Jurkat, Clone E6-1 (cell line): ENCODE results near the gene C7orf25. TPM values are rescaled to one million over a fixed set of nuclear protein-coding genes. Genes with fewer than 3 reads are reported as not detected.

Experiments
- DNase-seq: peaks from one replicate; pipeline ENCODE4 v3.0.0-alpha.2; 2011; ENCODE audit warnings: low read depth, low spot score
- H3K4me3 ChIP-seq: 2 replicates; pipeline ENCODE4 v1.5.1; 2011; ENCODE audit warnings: mild to moderate bottlenecking, low read length, control low read depth, moderate library complexity
- polyA plus RNA-seq: library from polyadenylated mRNA; unstranded; fragments of >200 nt; gene quantifications from one replicate; pipeline ENCODE4 v1.2.1, GENCODE V29; 2012; ENCODE audit warnings: missing spikeins; ENCODE audit not compliant: insufficient read length, insufficient read depth

Gene C7orf25
- 3.3 TPM for polyA plus RNA-seq

DNA sequence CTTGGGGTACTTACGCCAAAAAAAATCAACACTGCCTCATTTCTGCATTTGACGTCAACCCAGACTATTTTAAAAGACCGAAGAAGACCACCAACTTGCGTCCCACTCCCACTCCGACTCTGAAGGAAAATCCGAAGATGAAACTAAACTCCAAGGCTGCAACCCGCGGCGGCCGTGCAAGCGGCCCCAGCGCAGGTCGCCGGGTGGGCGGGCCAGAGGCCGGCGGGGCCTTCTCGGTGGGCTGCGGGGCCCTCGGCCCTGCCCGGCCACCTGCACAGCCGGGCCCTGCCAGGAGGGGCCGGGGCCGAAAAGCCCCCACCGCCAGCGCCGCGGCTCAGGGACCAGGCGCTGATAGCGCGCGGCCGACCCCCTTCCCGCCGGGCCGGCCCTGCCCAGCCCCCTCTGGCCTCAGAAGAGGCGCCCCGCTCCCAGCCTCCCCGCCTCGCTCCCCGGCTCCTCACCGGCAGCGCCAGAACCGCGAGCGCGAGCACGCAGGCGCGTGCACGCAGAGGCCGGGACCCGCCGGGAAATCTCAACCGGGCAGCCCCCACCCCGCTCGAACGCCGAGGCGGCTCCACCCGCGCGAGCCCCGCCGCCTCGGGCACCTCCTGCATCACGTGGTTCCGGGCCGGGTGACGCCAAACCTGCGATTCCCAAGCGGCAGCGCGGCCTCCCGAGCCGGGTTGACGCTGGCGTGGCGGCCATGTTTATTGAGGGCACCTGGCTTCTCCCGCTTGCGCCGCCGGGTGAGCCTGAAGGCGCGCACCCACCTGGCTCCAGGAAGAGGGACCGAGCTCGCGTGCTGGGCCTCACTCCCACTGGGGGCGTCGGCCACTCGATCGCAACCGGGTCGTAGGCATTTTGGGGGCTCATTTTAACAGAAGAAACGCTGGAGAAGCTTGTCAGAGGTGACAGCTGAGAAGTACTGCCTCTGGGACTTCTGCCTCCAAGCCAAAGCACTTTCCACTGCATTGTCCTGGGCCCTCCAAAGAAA lies at the start of gene C7orf25:
Gene C7orf25 (minus strand): TSS at position 617 of the 994 bp plus-strand sequence. CDS start 1,170 bp downstream, outside the sequence.
- peak within 1 kb of the TSS; percentile 70 for H3K4me3 ChIP-seq
- DNase-seq: peak; percentile 92

DNA sequence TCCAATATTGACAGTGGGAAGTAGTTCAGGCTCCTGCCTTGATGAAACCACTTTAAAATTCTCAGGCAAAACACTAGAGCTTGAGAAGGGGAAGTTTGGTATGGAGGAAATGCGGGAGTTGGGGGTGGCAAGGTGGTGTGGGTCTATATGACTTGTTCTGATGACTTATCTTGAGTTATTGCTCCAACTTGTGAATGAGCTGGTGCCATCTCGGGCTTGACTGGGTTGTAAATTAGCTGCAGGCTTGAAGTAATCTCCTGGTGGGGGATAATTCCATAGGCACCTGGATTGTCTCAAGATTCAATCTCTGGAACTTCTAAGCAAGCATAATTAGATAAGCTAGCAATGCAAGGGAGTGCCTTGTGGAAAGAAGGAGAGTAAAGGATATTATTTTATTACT lies 49.3 kb upstream of the C7orf25 start:
- H3K4me3 ChIP-seq: no peak overlapping the region
- no peak for DNase-seq

DNA sequence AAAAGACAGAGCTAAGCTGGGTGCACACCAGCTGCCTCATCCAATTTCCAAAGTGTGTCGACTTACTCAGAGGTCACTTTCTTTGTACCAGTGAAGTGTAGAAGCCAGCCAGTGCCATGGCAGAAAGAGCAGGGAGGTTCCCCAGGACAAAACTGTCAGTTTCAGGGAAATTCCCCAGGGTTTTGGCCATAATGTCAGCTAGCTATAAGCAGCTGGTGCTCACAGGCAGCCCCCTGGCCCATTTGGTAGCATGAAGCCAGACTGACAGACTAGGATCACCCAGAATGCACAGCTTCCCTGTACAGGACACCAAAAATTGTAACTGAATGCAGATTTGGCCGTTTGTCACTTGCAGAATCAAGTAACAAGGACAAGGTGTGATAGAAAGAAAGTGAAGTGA lies 48.9 kb upstream of the C7orf25 start:
- DNase-seq: no peak
- no peak overlapping the region for H3K4me3 ChIP-seq

GRCh38 chr7:42959549-42959948 lies 47.7 kb upstream of the C7orf25 start:
- DNase-seq: no peak

DNA sequence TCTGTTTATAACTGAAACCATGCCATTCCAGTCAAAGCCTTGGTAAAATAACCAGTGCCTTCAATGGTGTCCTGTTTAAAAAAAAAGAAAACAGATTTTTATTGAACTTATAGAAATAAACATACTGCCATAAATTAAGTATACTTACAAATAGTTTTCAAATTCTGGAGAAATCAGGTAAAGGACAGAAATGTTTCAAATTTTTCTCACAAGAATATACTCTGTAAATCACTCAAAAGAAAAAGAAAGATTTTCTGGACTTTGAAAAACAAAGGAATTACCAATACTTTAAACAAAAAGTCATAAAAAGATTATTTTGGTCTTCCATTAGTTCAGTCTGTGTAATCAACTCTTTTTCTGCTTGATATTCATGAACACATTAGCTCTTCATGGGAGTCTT lies 44.2 kb upstream of the C7orf25 start:
- no peak overlapping the region for H3K4me3 ChIP-seq
- no peak for DNase-seq

More at GRCh38 chr7:42959549-42959948, 47.7 kb upstream of the C7orf25 start:
- H3K4me3 ChIP-seq: no peak overlapping the region

GRCh38 chr7:42953994-42954393 lies 42.1 kb upstream of the C7orf25 start:
- H3K4me3 ChIP-seq: no peak overlapping the region
- DNase-seq: no peak

GRCh38 chr7:42952328-42952727 lies 40.5 kb upstream of the C7orf25 start:
- H3K4me3 ChIP-seq: no peak overlapping the region
- no peak for DNase-seq

- no peak for DNase-seq
- no peak overlapping the region for H3K4me3 ChIP-seq
Observed at GRCh38 chr7:42950417-42950816, 38.5 kb upstream of the C7orf25 start.

DNA sequence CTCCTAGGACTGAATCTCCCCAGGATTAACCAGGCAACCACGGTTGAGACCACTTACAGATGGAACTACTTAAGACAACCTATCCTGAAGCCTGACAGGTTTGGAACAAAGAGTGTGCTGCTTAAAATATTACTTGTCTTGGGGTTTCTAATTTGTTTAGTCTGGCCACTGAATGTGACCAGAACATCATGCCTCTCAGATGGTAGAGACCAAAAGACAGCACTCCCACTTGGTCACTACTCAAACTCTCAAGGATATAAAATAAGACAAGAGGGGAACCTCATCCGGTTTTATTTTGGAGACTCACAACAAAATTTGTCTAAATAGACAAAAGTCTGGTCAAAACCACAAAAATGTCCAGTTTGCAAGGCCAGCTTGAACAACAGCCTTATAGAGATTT lies 35.7 kb upstream of the C7orf25 start:
- no peak for DNase-seq
- H3K4me3 ChIP-seq: no peak overlapping the region

DNA sequence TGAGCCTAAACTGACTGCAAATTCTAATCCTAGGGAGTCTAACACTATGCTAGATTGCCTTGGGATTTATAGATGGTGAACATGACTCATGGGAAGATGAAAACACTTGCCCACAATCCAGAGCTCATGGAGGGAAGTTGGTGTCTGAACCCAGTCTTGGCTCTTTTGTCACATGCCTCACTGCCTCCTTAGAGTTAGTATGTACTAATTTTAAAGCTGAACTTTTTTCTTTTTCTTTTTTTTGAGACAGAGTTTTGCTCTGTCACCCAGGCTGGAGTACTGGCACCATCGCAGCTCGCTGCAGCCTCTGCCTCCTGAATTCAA lies 34.7 kb upstream of the C7orf25 start:
- DNase-seq: no peak
- H3K4me3 ChIP-seq: no peak overlapping the region

DNA sequence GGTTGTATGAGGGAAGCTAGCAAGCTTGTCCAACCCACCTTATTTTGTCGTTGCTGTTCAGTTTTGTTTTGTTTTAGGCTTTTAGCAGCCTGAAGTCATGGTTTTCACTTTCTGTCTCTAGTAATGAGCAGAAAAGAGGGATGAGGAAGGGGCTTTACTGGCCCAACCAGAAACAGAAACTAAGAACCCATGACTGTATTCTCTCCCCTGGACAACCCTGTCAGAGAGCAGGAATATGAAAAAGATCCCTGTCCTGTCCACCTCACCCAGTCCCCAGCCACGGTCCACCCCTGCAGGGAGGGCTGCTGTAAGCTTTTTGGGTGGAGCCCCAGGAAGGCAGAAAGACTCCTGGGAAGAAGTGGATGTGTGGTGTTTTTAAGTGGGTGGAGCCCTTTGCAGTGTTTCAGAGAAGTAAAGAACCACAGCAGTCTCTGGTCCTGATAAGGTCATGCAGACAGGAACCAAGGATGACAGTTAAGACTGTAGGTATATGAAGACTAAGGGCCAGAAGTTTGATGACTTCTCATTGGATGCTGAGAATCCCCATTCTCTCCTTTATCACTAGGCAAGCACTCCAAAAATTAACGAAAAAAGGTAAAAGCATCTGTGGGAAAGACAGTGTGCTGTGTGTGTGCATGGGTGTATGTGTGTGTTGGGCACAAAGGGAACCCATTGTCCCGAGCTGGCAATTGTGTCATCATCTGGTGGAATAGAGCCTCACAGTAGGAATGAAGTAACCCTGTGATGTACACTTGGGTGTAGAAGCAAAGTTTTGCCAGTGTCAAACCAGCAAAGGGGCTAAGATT lies 34.2 kb upstream of the C7orf25 start:
- no peak overlapping the region for H3K4me3 ChIP-seq
- no peak for DNase-seq

DNA sequence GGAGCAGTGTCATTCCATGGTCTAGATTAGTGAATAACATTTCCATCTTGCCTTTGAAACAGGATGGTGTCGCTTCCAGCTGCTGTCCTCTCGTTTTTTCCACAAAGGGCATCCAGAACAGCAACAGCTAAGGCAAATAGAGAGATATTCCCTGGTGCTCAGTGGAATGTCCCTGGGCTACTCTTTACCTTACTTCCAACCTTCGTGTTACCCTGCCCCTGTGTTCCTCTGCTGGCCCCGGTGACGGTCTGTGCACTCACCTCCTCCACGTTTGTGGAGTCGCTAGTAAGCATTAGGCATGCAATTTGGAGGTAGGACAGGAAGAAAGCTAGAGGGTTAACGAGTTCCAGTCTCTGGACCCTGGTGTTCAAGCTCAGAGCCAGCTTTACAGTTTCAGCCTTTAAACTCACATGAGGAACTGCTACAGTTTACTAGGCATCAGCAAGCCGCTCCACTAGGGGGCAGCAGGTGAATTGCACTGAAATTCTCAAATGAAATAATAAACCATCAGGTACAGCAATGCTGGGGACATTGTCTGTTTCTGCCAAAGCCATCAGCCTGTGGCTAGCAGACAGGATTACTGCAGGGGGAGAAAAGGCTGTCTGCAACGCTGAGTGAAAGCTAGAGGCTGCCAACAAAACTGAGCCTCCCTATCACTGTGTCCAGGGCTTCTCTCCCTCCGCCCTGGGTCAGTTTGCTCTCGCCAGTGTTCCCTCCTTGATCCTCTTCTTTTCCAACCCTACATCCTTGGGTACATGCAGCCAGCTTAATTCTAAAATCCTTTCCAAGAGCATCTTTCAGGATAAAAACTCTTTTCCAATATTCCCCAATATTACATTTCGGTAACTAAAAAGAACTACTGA lies 29.3 kb upstream of the C7orf25 start:
- DNase-seq: peak; percentile 67
- no peak overlapping the region for H3K4me3 ChIP-seq

DNA sequence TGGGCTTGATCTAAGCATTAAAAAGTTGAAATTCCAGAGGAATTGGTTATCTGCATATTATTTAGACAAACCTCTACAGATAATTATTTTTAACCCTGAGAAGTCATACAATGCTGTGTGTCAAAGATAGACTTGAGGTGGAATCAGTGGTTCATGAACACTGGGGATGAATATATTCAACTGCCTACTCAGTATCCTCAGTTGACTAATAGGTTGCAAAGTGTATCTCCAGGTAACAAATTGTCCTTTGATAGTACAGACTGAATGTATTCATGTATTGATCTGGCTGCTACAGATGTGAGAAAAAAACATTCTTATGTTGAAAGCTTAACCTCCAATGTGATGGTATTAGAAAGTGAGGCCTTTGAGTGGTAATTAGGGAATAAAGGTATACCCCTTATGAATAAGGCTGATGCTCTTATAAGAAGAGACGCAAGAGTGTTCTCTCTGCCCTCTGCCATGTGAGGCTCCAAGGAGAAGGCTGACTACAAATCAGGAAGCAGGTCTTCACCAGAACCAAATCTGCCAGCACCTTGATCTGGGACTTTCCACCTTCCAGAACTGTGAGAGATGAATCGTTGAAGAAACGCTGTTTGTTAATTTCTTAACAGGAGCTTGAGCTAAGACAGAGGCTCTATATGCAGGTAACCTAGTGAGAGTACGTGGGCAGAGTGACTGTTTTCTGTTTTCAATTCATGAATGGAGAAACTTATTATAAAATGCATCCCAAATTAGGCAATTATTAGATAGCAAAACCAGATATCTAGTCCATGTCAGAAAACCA lies 27.8 kb upstream of the C7orf25 start:
- no peak overlapping the region for H3K4me3 ChIP-seq
- no peak for DNase-seq

GRCh38 chr7:42935861-42936260 lies 24.0 kb upstream of the C7orf25 start:
- no peak overlapping the region for H3K4me3 ChIP-seq

DNA sequence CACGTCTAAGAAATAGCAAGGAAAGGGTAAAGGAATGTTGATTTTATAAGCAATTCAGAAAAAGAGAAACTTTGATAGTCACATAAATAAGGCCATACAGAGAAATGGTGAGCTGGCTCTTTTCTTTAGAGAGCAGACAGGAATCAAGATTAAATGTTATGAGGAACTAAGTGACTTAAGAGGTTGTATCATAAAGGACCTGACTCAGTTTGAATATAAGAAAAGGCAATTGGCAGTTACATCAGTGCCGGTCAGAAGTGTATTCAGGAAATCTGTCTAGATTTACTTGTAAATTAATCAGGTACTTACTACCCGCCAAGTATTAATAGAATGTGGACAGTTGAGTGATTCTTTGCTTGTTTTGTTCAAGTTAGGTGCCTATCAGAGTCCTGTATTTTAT lies 22.4 kb upstream of the C7orf25 start:
- no peak for DNase-seq
- no peak overlapping the region for H3K4me3 ChIP-seq

More at GRCh38 chr7:42935861-42936260, 24.0 kb upstream of the C7orf25 start:
- DNase-seq: no peak

DNA sequence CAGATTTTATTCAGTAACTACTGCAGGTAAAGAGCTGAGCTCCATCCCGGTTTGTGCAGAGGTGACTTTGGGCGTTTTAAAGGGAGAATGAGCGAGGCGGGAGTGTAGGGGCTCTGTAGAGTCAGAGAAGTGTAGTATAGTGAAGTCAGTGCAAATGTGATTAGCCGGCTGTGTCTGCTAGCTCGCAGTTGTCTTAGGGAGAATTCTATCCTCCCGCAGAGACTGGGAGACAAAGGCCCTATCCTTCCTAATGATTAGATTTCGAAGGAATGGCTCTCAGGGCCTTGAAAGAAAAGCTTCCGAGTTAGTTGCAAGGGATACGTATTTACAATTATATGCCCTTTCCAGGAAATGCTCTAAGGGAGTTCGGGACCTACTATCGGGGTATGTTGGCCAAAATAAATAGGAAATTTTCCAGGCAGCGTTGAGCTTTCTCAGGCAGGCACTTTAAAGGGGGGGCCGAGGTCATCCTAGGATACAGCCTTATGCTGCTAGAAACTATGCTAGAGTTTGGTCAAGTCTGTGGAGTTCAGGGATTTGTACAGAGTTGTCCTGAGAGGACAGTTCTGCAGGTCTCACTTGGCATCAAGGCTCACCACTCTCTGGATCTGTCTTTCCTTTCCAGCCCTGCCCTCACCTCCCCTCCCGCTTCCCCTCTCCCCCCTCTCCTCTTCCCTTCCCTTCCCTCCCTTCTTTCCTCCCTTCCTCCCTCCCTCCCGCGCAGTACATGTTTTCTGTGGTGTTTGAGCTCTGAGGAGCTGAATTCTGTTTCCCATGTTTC lies 21.1 kb upstream of the C7orf25 start:
- DNase-seq: no peak
- H3K4me3 ChIP-seq: peak overlapping the region; percentile 93

GRCh38 chr7:42931834-42932651 lies 20.2 kb upstream of the C7orf25 start, which contains the start of the genes MRPL32 and PSMA2:
Gene MRPL32, plus strand, starts transcription at chr7:42932376. Its CDS starts 11 bp downstream, at chr7:42932387.
Gene PSMA2, minus strand, starts transcription at chr7:42932174. Its CDS starts 16 bp downstream, at chr7:42932158.
- H3K4me3 ChIP-seq: peak within 1 kb of the TSS; percentile 93
- peak; percentile 96 for DNase-seq
